ENCODE measurements around the gene MCM7. TPM values are rescaled to one million over a fixed set of nuclear protein-coding genes. Genes with fewer than 3 reads are reported as not detected.

The MCM7 gene
- total RNA-seq, 4 donors from 2014 or later: 20.1 to 66.1 (median 46.7) TPM

DNA sequence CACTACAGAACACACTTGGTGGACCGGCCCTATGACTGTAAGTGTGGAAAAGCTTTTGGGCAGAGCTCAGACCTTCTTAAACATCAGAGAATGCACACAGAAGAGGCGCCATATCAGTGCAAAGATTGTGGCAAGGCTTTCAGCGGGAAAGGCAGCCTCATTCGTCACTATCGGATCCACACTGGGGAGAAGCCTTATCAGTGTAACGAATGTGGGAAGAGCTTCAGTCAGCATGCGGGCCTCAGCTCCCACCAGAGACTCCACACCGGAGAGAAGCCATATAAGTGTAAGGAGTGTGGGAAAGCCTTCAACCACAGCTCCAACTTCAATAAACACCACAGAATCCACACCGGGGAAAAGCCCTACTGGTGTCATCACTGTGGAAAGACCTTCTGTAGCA, 37.0 kb downstream of the MCM7 start:
- TF ChIP-seq, protein P1, sequence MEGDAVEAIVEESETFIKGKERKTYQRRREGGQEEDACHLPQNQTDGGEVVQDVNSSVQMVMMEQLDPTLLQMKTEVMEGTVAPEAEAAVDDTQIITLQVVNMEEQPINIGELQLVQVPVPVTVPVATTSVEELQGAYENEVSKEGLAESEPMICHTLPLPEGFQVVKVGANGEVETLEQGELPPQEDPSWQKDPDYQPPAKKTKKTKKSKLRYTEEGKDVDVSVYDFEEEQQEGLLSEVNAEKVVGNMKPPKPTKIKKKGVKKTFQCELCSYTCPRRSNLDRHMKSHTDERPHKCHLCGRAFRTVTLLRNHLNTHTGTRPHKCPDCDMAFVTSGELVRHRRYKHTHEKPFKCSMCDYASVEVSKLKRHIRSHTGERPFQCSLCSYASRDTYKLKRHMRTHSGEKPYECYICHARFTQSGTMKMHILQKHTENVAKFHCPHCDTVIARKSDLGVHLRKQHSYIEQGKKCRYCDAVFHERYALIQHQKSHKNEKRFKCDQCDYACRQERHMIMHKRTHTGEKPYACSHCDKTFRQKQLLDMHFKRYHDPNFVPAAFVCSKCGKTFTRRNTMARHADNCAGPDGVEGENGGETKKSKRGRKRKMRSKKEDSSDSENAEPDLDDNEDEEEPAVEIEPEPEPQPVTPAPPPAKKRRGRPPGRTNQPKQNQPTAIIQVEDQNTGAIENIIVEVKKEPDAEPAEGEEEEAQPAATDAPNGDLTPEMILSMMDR (IDR thresholded peaks at IDR 0.05; ENCODE audit: low read depth): no peak

DNA sequence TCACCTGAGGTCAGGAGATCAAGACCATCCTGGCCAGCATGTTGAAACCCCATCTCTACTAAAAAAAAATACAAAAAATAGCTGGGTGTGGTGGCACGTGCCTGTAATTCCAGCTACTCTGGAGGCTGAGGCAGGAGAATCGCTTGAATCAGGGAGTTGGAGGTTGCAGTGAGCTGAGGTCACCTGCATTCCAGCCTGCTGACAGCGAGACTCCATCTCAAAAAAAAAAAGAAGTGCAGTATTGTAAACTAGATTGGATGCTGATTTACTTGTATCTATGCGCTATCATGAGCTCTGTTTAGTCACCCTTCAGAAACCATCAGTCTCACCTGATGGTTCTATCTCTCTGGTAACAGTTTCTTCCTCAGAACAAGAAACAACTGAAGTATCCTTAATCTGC, 37.8 kb downstream of the MCM7 start:
- TF ChIP-seq, protein P1 (IDR thresholded peaks at IDR 0.05; ENCODE audit: low read depth): no peak

DNA sequence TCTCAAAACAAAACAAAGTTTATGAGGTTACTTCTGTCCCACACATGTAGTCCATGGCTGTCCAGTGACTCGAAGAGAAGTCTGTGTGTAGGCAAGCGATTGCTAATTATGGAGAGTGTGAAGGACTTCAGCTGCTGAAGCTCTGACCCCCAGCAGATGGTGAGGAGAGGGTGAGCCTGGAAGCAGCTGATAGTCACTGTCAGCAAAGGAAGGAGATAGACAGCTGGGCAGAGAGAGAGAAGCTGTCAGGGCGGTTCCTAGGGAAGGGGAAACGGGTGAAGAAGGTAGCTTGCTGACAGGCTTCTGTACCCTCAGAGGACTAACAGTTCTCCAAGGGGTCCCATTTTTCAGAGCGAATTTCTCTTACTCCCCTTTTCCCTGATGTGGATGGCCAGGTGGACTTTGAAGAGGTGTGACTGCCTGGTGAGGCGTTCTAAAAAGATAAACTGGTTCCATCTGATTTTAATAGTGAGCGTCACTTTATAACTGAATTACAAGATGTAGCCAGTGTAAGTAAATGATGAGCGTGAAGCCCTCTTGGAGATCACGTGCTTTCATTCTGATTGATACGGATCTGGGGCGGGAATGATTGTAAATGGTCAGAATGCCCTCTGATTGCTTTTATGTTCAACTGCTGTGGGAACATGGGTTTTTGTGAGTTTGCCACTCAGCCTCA, 39.5 kb downstream of the MCM7 start:
- TF ChIP-seq, protein P1 (IDR thresholded peaks at IDR 0.05; ENCODE audit: low read depth): no peak

DNA sequence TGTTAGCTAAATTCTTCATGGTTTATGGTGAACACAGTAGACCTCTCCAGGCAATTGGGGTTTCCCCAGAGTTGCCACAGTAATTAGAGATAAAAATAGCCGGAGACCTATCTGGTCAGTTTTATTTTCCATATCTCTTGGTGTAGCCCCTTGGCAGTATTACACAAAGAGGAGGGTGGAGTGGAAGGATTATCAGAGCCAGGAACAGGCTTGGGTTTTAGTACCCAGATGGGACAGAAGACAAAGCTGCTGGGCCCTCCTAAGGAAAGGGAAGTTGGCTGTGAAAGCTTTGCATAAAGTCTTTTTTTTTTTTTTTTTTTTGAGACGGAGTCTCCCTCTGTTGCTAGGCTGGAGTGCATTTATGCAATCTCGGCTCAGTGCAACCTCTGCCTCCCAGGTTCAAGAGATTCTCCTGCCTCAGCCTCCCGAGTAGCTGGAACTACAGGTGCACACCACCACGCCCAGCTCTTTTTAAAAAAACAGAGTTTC, 41.9 kb downstream of the MCM7 start:
- TF ChIP-seq, protein P1 (IDR thresholded peaks at IDR 0.05; ENCODE audit: low read depth): no peak

DNA sequence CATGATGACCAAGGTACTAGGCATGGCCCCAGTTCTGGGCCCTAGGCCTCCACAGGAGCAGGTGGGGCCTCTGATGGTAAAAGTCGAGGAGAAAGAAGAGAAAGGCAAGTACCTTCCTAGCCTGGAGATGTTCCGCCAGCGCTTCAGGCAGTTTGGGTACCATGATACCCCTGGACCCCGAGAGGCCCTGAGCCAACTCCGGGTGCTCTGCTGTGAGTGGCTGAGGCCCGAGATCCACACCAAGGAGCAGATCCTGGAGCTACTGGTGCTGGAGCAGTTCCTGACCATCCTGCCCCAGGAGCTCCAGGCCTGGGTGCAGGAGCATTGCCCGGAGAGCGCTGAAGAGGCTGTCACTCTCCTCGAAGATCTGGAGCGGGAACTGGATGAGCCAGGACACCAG, 44.2 kb downstream of the MCM7 start:
- TF ChIP-seq, protein P1 (IDR thresholded peaks at IDR 0.05; ENCODE audit: low read depth): no peak

DNA sequence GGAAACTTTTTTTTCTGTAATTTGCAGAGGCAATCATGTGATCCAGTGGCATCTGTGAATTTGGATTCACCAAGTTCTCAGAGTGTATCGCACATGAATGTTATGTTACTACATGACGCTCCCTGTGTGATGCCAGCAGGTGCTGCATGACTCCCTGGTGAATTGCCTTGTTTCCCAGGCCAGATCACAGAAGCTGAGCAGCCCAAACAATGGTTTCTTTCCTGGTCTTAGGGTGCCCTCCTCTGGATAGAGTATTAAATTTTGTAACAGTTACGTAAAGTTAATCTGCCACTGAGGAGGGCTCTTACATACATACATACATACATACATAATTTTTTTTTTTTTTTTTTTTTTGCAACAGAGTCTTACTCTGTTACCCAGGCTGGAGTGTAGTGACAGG, 48.0 kb downstream of the MCM7 start:
- TF ChIP-seq, protein P1 (IDR thresholded peaks at IDR 0.05; ENCODE audit: low read depth): no peak

DNA sequence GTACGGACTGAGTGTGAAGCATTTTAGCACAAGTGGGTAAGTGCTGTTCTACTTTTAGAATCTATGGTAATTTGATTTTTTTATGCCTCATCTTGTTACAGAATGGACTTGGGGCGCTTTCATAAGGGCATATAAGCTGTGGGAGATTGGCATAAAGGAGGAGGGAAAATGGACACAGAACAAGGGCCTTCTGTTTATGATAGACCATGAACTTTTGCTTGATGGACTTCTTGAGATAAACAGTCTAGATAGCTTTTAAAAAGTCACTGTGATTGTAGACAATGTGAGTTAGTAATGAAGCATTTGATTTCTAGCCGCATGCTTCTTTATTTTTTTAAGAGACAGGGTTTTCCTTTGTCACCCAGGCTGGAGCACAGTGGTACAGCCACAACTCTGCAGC, 49.6 kb downstream of the MCM7 start:
- TF ChIP-seq, protein P1 (IDR thresholded peaks at IDR 0.05; ENCODE audit: low read depth): no peak

All from subcutaneous adipose tissue (tissue), 4 donors.